GM12873 (cell line): ENCODE results near the gene NFIA.

Source experiments
- CTCF ChIP-seq: IDR thresholded peaks from 2 replicates; pipeline ENCODE4 v1.5.1; 2012; ENCODE audit warnings: low read depth, mild to moderate bottlenecking, moderate library complexity, low read length, control low read depth; ENCODE audit not compliant: insufficient read depth; ENCODE audit errors: missing control alignments

The NFIA gene

DNA sequence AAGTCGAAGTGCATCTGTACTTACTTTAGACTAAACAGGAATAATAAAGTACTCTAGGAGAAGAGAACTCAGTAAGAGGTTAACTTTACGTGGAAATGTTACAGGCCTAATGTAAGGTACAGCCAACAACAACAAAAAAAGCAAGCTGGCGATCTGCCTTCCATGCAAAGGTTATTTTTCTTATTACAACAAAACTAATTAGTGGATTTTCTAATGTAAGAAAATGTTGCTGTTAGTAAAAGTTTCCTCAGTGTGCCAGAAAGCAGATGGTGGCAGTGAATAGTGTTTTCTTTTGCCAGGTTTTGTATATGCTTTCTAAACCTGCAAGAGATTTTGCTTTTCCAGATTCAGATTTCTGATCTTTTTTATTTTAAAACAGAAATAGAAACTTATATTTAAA is 179.2 kb downstream of the NFIA start:
- no peak for TF ChIP-seq CTCF

- TF ChIP-seq CTCF, result no peak
These were observed 181.8 kb downstream of the NFIA start for GRCh38 chr1:61263905-61264824.

- TF ChIP-seq CTCF, result no peak
These were observed 182.5 kb downstream of the NFIA start for GRCh38 chr1:61264825-61265242.

- no peak for TF ChIP-seq CTCF
These were observed 183.3 kb downstream of the NFIA start for GRCh38 chr1:61265665-61266064.

GRCh38 chr1:61266738-61267137 is 184.4 kb downstream of the NFIA start:
- no peak for TF ChIP-seq CTCF

- TF ChIP-seq CTCF, result no peak
These were observed 186.3 kb downstream of the NFIA start for GRCh38 chr1:61268546-61269240.

DNA sequence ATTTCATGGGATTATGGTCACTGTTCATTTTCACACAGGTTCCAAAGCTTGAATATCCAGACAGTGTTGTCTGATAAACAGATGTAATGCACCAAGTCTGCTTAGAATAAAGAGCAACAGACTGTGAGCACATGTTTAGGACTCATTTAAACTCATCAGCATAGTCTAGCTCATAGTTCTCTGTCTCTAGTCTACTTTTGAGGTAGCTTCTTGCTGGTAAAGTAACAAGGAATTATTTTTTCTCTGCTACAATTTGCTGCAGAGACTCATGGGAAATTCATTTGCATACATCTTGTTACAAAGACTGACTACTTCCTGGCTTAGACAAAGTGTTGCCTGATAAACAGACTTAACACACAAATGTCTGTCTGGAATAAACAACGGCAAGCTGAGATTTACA is 187.2 kb downstream of the NFIA start:
- TF ChIP-seq CTCF, result no peak
